ENCODE measurements around the gene ERMP1.

The ERMP1 gene

GRCh38 chr9:5852987-5853386, 20.1 kb upstream of the ERMP1 start:
- no peak for DNase-seq

GRCh38 chr9:5851445-5851844, 18.5 kb upstream of the ERMP1 start:
- peak; percentile 39 for DNase-seq

DNA sequence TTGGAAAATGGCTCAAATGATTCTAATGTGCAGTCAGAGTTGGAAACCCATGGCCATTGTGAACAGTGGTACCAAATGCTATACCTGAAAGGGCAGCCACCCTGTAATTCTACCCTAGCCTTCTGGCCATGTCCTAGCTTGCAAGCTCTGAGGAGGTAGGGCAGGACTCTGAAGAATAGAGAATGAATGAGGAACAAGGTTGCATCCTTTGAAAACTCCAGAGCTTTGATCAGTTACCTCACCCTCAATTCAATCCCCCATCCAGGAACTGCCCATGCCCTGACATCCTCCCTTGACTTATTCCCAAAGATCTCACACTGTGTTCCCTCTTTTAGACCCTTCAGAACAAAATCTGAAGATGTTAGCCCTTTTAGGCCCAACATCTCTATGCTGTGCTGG, 17.8 kb upstream of the ERMP1 start:
- no peak for DNase-seq

DNA sequence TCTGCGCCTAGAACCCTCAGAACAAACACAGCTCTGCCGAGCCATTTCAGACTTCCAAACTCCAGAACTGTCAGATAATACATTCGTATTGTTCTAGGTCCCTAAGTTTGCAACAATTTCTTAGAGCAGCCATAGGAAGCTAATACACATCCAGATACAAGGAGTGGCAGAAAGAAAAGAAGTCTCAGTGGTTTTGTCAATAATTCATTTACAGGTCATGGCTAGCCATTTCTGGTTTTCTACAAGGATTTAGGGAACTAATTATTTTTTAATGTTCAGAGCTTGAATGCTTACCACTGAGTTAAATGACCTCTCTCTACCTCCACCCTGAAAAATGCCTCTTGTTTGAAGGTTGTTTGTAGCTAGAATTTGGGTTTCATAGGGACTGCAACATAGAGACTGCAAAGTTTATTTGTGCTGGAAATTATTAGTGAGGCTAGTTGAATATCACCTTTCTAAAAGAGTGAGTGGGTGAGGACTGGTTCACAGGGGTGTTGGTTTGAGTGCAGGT, 15.5 kb upstream of the ERMP1 start:
- DNase-seq: no peak

GRCh38 chr9:5846501-5846921, 13.6 kb upstream of the ERMP1 start:
- no peak for DNase-seq

GRCh38 chr9:5846096-5846495, 13.2 kb upstream of the ERMP1 start:
- no peak for DNase-seq

GRCh38 chr9:5845157-5845531, 12.2 kb upstream of the ERMP1 start:
- no peak for DNase-seq

- DNase-seq: no peak
These were observed 11.0 kb upstream of the ERMP1 start for GRCh38 chr9:5843794-5844471.

DNA sequence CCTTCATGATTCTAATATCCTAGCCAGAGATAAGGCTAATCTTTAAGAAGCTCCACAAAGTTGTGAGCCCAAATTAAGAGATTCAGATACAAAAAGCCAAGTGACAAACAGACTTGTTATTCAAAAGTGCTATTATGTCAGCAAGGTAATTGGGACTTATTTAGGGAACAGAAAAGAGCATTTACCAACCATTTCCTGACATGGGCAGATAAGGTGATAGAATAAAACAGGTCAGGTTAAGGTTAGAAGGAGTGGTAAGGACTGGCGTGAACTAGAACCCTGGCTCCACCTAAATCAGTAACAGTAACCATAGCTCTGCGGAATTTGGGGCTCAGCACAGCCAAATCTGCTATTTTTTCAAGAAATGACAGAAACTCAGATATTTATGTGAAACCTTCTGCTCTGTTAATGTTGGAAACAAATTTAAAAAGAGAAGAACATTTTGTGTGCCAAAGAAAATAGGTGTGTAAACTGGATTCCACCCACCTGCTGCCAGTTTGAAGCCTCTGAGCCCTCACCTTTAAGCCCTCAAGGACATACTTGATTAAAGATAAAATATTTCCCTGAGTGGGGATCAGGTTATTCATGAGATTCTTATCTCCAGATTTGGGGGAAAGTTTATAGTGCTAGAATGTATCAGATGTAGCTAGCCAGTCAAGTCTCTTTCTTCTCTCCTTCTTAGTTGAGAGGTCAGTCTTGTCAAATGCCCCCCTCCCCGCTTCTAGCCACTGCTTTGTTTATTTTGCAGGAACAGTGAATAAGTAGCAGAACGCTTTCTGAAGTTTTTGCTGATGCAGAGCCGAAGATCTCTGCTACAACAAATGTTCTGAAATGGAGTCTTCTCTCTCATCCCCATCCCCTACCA, 10.2 kb upstream of the ERMP1 start:
- DNase-seq: no peak

GRCh38 chr9:5841771-5842573, 9.1 kb upstream of the ERMP1 start:
- peak; percentile 78 for DNase-seq

DNA sequence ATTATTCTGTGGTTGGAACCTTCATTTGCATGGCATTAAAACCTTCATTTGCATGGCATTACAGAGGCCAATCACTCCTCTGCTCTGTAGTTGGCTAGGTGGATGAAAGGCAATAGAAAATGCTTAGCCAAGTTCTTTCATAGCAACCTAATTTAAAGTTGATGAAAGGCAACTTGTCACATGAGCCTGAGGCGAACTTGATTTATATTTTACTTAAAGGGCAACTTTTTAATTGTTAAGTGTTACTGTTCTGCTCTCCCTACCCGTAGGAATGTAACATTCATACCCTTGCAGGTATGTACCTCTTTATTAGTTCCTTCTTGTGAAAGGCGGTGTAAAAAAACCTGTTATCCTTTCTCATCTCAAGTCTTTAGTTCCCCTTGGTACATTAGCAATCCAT, 7.9 kb upstream of the ERMP1 start:
- no peak for DNase-seq

DNA sequence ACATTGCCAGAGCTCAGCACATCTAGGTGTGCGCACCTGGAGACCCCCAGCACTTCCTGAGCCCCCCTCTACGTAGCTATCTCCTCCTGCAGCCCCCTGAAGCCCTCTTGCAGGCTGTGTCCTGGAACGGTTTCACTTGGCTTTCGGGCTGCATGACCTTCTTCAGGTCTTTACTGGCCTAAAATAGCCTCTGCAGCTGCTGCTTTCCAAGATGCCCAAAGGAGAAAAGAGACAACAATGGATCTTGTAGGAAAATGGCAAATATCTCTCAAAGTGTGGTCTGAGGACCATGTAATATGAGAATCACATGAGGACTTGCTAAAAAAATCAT, 6.6 kb upstream of the ERMP1 start:
- DNase-seq: no peak

DNA sequence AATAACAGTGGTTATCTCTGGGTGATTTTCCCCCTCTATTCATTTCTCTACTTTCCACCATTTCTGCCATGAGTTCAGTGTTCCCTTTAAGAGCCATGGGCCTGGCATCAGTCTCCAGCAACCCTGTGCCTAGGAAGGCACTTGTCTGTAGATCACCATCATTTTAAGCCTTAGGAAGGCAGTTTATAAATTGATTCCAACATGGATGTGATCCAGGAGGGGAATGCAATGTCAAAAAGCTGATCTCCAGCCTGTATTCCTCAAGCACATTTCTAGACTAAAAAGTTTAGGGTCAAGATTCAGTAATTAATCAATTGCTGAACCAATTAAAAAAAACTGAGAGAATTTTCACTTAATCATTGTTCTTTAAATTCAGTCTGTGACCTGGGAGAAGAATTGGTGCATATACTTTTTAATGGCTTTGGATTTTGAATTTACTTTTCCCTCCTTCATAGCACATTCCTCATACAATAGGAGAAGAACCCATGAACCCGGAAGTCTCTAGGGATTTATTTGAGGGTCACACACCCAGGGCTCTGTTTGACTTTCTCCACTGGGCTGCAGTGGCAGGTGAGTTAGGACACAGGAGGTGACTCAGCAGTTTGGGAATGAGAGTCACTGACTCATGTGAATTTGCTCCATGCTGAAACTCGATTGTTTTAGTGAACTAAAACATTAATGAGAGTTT, 6.1 kb upstream of the ERMP1 start:
- DNase-seq: no peak

- DNase-seq: no peak
These were observed 2.9 kb upstream of the ERMP1 start for GRCh38 chr9:5835808-5836207.

GRCh38 chr9:5834214-5834613, 1.3 kb upstream of the ERMP1 start:
- no peak for DNase-seq

GRCh38 chr9:5832071-5832537, 813 bp downstream of the ERMP1 start:
- no peak for DNase-seq

- no peak for DNase-seq
These were observed 6.9 kb downstream of the ERMP1 start for GRCh38 chr9:5825895-5826622.

DNA sequence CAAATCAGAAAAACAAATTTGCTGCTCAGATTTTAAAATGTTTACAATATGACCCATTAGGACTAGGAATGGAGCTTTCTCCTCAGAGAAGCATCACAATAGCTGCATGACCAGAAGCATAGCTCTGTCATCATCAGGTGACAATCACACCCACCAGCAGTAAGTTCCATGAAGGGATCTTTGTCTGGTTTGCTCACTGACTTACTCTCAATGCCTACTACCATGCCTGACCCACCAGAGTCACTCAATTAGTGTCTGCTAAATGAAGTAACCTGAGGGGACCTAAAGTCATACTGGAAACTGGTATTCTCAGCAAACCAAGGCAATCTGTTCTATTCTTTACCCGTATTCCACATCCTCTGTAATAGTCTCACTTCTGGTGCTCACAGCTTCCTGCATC, 7.7 kb downstream of the ERMP1 start:
- no peak for DNase-seq

DNA sequence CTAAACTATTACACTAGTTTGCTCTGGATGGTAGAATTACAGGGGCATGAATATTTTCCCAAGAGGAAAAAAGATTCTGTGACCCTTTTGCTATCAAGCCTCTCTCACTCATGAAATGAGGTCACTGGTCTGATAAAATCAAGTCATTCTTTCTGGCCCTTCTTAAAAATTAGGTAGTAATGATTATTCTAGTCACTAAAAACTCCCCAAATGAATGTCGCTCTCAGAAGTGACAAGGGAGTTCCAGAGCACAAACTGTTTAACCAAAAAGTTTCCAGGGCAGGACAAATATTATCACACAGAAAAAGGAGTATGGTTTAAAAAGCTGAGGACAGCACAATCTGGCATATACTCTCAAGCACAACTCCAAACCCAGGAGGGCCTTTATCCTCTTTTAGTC, 12.5 kb downstream of the ERMP1 start:
- DNase-seq: no peak

- no peak for DNase-seq
These were observed 13.7 kb downstream of the ERMP1 start for GRCh38 chr9:5819174-5819573.

- DNase-seq: no peak
These were observed 14.3 kb downstream of the ERMP1 start for GRCh38 chr9:5818424-5819142.

Measured in CD4-positive, alpha-beta T cell treated with Interleukin-10 for 1 hour (primary cell).